Glomerular endothelial cell (primary cell): ENCODE data around the gene SH3RF1. TPM values are rescaled to one million over a fixed set of nuclear protein-coding genes. Genes with fewer than 3 reads are reported as not detected.

Source experiments
- DNase-seq: peaks from one replicate; pipeline ENCODE4 v3.0.0-alpha.2; 2011; ENCODE audit warnings: low read depth, low spot score; ENCODE audit errors: extremely low read depth
- total RNA-seq: library from RNA; depleted of rRNA; stranded (reverse); fragments of >200 nt; gene quantifications from 2 replicates; pipeline ENCODE4 v1.2.3, GENCODE V29; 2015

SH3RF1 gene
- total RNA-seq, 1 donor from 2014 or later = 21.2 TPM

GRCh38 chr4:169139021-169139420 lies 131.7 kb downstream of the SH3RF1 start:
- no peak for DNase-seq

DNA sequence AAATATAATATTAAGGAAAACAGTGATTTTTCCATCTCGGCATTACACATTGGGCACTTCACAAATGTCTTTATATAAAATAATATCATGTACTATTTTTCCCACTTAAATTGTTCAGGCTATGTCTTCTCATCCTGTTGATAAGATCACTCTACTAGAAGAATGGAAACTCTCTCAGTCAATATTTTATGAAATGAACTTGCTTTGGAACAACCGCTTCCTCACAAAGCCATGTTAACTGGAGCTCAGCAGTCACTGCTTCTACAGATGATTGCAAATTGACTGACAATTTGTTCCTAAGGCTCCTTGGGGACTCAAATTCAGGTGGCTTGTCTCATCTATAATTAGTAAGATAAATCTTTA lies 133.2 kb downstream of the SH3RF1 start:
- DNase-seq = no peak

DNA sequence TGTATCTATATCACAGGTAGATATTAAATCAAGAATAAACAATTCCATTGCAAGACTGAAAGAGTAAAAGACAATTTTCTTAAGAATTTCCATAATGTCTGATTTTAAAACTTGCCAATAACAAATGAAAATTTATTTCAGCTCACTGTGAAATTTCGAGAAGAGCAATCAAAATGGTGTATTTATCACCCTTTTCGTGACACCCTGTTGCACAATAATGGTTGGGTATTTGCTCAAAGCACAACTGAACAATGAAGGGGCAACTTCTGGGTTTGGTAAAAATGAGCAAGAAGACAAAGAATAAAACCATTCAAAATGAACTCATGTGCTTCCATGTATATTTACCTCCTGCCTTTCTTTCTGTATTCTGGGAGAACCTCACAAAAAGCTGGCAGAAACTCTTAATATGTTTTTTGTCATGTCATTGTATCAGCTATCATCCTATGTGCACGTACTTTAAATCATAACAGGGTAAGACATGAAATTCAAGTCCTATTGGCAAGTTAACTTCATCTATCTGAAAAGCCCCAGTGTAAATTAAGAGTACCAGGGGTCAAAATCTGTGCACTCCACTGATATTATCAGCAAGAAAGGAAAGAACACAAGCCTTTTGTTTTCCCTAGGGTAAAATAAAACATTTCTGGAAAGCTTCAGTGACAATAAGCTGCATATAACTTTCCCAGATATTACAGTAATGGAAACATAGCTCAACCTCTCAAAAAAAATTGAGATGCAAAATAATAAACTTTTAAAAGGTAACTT lies 133.8 kb downstream of the SH3RF1 start:
- no peak for DNase-seq

DNA sequence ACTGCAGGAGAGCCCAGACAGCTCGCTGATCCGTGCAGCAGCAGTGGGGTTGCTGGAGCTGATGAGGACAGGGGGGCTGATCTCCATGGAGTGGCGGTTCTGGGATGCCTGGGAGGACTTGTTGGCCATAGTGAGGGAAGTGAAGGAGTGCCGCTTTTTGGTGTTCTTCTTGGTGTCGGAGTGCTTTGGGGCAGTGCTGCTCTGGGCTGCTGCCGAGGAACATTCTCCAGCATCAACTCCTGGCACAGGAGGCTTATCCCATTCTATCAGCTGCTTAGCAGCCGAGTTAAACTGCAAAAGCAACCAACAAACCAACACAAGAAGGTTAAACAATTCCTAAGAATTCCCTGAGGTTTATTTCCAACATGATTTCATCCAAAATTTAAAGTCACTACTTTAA lies 134.4 kb downstream of the SH3RF1 start:
- no peak for DNase-seq

GRCh38 chr4:169135776-169136175 lies 135.0 kb downstream of the SH3RF1 start:
- DNase-seq = no peak

DNA sequence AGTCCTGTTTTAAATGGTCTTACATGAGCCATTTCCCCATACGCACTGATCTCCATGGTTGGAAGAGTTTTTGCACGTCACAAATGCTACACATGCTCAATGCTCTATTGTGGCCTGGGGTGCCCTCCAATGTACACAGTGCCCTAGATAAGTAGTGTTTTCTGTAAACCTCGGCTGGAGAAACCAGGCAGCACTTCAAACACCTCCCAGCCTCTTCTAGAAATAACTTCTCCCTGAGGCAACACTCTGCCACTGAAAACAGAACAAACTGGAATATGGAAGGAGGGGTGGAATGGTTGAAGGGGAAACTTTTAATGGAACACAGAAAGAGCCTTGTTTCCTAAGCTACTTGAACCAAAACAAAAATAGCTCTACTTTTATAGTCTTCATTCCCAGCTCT lies 136.8 kb downstream of the SH3RF1 start:
- DNase-seq = no peak

DNA sequence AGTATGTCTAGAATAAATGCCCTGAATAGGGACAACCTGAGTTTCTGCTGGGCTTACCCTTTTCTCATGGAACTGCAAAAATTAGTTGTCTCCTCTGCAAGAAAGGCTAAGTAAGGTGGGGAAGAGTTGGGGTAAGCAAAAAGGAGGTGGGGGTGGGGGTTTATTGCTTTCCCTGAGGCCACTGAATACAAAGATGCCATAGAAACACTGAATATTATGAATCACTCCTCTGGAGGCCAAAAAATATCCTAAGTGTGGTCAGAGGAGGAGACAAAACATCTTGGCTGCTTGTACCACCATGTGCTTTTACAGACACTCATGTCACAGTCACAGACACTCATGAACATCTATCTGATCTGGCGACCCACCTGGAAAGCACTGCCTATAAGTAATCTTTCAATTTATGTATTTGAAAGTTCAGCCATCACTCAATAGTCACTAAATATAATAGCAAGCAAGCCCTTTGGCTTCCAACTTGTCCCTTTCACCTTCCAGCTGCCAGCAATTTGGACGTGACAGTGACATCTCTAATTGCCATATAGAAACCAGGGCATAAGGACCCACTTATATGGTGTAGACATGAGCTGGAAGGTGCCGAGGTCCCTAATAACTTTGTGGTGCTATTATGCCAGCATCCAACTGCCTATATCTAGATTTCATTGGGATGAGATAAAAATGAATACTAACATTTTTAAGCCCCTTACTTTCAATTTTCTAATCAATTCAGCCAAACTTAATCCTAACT lies 138.0 kb downstream of the SH3RF1 start:
- DNase-seq = no peak

DNA sequence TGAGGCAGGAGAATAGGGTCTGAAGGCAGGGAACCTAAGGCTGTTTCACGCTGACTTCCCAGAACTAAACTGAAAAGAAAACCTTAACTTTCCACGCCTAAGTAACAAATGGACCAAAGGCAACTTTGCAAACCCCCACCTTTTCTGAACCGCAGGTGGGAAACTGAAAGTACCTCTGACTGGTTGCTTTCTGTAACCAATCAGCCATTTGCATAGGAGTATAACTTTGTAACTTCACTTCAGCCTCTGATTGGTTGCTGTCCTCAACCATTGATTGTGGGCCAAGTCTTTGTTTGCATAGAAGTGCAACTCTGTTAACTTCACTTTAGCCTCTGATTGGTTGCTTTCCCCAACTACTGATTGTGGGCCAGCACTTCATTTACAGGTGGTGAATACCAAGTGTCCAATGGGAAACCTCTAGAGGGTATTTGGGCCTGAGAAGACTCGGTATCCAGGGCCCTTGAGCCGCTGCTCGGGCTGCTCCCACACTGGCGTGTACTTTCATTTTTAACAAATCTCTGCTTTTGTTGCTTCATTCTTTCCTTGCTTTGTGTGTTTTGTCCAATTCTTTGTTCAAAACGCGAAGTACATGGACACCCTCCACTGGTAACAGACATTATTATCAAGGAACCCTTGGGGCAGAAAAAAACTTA lies 139.1 kb downstream of the SH3RF1 start:
- DNase-seq = no peak

- no peak for DNase-seq
Measured at GRCh38 chr4:169128902-169129301, 141.9 kb downstream of the SH3RF1 start.

- no peak for DNase-seq
Measured at GRCh38 chr4:169127314-169127713, 143.4 kb downstream of the SH3RF1 start.

GRCh38 chr4:169124661-169125060 lies 146.1 kb downstream of the SH3RF1 start:
- DNase-seq = no peak

DNA sequence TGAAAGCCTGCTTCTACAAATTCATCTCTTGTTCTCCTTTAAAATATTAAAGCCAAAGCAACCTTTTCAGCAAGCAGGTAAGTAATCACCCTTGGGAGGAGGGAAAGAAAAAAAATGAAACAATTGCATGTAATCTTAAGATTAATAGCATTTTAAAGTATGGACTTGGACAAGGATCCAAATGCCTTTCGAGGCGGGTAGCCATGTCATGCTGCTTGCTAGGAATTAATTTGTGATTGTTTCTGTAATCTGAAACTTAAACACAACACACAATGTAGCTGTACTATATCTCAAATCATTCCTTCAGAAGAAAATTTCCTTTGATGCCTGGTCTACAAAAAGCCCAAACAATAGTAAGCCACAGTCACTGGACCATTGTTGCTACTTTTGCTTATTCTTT lies 148.3 kb downstream of the SH3RF1 start:
- DNase-seq = no peak

GRCh38 chr4:169121861-169122382 lies 148.8 kb downstream of the SH3RF1 start:
- no peak for DNase-seq

- DNase-seq = no peak
Measured at GRCh38 chr4:169120624-169121023, 150.1 kb downstream of the SH3RF1 start.

DNA sequence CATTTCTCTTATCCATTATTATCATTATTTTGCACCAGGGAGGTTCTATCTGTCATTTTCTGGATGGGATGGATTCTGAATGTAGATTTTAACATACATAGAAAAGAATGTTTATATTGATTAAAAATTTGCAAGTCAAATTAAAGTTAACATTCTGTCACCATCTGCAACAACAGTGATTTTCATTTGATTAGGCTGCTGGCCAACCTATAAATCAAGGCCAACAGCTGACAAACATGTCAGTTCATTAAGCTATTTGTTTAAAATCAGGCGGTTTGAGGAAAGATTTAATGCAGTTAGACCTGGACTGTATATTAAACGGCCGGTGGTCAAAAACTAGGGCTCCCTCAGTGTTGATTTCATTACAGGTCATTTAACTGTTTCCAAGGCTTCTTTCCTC lies 151.2 kb downstream of the SH3RF1 start:
- DNase-seq = no peak

DNA sequence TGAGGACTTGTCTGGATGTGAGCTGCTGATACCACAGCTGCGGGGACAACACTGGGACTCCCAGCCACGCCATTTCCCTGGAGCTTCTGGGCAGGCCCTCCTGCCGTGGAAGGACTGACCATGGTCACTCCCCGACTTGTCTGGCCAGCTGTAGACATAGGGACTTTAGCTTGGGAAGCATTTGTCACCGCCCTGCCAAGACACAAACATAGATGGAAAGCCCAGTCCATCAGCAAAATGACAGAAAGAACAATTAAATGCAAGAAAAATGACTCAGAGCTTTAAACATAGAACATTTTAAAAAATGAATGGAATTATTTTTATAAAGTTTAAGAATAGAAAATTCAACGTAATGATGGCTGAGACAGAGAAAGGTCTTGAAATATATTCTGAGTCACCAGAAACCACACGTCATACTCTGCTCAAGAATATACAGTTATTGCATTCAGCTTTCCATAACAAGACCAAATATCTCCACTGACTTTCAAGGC lies 153.1 kb downstream of the SH3RF1 start:
- DNase-seq = no peak

DNA sequence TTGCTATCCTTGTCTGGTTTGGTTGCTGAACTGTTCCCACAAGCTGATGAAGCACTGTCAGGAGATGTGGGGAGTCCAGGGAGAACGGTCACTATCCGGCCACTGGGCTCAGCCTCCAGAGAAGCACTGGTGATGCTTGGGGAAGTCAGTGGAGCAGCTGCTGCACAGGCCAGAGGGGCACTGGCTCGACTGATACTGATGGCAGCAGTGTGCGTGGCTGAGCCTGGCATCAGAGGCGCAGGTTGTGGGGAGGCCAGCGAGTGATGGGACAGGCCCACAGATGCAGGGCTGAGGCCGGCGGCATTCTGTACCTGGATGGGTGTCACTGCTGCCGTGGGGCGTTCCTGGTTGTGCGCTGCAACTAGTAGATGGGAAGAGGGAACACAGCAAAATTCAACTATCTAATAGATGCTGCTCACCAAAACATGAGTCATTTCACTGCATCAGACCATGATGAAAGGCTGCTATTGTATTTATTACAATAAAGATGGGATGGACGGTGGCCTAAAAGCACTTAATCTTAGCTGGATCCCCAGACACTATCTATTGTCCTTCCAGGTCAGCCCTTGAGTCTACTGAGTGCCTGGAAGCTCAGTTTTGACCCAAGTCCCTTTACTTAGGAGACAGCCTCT lies 154.4 kb downstream of the SH3RF1 start:
- DNase-seq = no peak

DNA sequence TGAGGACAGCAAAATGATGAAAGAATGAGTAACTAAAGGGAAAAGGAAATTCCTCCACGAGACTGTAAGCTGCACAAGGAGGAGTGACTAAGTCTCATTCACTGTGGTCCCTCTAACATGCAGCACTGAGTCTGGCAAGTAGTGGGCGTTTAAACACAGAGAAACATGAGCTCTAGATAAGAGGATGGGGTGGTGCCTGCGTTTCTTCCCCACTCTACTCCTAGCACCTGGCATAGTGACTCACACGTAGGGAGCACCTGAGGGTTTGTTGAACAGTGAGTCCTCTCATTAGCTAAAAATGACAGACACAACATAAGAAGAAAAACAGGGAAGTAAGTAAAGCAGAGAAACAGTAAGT lies 154.9 kb downstream of the SH3RF1 start:
- peak; percentile 67 for DNase-seq

DNA sequence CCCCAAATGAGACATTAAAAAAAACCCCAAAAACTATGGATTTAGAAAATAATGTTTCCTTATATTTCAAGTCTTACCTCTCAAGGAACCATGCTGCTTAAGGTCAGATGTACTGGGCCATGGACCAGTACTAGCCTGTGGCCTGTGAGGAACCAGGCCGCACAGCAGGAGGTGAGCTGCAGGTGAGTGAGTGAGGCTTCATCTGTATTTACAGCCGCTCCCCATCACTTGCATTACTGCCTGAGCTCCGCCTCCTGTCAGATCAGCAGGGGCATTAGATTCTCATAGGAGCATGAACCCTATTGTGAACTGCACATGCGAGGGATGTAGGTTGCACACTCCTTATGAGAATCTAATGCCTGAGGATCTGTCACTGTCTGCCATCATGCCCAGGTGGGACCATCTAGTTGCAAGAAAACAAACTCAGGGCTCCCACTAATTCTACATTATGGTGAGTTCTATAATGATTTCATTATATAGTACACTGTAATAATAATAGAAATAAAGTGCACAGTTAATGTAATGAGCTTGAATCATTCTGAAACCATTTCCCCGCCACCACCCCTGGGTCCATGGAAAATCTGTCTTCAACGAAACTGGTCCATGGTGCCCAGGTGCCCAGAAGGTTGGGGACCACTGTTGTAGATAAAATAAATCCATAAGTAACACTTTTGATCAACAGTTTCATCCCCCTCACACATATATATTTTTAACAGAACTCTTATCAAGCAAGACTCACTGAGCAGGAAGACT lies 155.4 kb downstream of the SH3RF1 start:
- DNase-seq = no peak

GRCh38 chr4:169114341-169114974 lies 156.3 kb downstream of the SH3RF1 start:
- DNase-seq = no peak
